Cortex of kidney (tissue), 1 donor: ENCODE results near the gene CHCHD6.

Experiments used
- DNase-seq: peaks from one replicate; lab custom pipeline; 2025; lab: John Stamatoyannopoulos, UW

The CHCHD6 gene

DNA sequence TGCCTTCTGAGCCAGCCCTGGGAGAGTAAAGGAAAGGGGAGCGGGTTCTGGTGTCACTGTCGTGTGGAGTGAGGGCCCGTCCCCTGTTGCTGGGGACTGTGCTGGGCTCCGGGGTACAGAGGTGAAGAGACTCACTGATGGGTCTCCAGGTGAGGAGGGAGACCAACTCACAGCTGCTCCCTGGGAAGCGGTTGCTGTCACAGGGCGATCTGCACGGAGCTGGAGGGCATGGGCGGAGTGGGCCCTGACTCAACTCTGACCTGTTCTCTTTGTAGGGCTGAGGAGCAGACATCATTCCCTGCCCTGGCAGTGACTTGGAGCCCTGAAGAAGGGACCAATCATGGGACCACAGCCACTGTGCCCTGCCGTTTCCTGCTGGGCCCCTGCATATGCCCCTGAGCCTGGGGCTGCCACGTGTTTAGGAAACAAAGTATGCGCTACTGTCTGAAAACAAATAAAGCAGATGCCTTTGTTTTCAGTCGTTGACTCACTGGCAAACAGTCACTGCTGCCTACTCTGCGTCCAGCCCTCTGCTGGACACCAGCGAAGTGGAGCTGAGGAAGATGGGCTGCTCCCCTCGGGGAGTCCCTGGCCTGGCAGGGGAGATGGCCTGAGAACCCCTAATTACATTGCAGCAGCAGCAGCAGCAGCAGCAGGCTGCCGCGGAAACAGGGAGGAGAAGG, 256.0 kb downstream of the CHCHD6 start:
- DNase-seq, result no peak

GRCh38 chr3:126960604-126960995, 256.6 kb downstream of the CHCHD6 start:
- DNase-seq, result no peak

DNA sequence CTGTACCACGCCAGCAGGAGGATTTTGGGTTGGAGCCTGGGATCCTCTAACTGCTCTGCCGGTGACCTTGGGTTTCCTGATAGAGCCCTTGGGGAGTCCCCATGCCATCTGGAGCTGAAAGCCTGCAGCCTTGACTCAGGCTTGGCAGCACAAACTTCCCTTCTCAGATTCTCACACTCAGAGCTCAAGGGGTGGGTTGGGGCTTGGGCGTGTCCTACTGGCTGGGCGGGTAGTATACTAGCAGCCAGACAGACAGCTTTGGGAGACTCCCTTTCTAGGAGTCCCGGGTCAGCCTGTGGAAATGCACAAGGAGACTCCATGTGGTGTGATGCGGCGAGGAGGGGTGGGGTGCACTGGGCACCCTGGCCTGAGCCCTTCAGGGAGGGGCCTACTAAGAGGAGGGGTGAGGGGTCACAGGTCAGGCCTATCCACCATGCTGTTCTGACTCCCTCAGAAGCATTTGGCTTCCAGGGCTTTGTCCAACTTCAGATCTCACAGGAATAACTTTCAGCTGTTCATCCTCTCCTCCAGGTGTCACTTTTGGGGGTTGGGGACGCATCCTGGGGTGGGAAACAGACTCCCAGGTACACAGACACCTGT, 257.3 kb downstream of the CHCHD6 start:
- no peak for DNase-seq

DNA sequence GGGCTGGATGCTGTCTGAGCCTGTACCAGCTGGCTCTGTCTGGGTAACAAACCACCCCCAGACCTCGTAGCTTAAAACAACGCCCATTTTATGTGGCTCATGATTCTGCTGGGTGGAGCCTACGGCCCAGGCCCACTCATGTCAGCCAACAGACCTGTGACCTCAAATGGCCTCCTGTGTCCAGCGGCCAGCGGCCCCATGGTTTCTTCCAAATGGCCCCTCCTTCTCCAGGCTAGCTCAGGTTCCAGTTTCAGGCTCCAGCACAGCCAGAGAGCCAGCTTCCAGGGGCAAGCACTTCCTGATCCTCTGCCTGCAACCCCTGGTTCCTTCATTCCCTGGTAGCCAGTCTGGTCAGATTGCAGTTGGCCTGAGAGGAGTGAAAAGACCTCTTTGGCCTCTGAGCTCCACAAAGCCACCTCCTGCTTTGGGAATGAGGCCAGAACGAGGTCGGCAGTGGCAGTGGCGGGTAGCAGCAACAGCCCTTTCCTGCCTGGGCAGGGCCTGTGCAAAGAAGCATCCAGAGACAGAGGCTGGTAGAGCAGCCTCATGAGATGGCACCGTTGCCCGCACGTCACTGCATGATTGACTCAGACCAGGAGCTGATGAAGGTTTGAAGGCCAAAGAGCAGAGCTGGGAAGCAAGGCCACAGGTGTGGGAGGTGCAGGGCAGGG, 257.9 kb downstream of the CHCHD6 start:
- no peak for DNase-seq

DNA sequence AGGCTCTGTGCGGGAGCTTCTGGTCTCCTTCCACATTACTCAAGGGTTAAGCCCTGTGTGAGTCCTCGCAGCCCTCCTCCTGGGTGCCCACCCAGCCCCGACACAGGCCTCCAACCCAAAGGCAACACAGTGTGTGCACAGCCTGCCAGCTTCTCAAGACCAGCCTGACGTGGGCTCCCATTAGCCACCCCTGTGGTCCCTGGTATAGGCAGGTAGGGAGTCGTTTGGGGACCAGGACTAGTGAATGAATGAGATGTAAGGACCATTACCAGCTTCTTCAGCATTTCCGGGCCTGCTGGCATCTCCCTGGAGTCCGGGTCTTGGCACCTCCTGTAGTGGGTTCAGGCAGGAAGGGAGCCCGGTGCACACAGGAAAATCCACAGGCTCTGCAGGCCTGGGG, 258.7 kb downstream of the CHCHD6 start:
- no peak for DNase-seq

DNA sequence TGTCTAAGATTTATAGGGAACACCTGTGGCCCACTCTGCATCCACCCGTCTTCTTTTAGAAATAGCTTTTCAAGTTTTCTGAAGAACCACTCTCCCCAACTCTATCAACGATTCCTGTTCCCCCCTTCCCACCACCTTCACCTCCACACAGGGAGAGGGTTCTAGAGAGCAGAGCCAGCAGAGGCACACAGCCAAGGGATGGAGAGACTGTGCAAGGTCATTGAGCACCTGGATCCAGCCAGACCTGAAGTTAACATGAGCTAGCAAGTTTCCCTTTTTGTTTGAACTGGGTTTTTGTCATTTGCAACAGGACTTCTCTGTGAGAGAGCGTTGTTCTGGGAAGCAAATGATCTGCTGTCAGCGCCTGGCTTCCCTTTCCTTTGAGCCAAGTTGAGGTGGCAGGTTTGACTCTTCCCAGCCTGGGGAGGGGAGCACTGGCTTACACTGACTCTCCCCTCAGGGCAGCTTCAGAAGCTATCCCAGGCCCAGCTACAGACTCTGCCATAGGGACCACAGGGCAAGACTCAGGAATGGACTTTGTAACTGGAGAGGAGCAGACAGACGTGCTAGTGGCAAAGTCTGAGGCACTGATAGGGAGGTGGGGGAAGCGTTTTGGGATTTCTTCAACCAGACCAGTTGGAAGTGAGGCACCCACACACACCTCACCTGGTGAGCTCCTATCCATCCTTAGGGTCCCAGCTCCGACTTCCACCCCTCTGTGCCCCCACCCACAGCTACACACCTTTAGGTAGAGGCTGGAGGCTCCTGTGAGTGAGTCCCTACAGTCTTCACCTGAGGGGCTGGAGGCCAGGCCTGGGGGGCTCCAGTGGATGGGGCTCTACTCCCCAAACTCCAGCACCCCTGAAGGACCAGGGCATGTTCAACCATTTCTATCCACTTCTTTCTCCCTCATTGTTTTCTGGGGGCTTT, 259.5 kb downstream of the CHCHD6 start:
- DNase-seq, result no peak

DNA sequence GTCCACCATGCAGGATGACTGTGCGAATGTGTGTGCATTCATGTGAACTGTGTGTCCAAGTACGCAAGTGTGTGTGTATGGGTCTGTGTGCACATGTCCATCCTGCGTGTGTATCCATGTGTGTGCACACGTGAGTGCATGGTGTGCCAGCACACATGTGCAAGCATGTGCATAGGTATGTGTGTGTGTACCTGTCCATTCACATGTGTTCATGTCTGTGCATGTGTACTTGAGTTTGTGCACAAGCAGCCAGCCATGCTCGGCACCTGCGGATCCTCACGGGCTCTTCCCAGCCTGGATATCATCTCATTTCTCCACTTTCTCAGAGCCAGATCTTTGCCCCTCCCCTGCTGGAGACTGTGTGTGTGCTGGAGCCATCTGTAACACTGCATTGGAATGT, 260.2 kb downstream of the CHCHD6 start:
- no peak for DNase-seq

DNA sequence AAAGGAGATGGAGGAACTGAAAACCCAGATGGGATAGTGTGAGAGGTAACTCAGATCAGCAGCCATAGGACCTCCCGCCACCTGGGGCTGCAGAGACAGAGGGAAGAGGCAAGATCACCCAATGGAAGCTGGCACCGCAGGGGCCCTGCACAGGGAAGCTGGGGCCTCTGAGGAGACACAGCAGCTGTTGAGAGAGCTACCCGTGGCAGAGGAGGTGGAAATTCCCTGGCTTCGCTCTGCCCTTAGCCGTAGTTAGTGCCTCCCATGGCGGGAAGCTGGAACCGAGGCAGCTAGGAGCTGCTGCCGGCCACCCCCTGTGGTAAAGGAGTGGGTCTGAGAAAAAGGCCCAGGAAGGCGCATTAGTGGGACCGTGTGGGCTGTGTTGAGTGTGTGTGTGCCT, 260.9 kb downstream of the CHCHD6 start:
- no peak for DNase-seq

GRCh38 chr3:126965526-126966080, 261.6 kb downstream of the CHCHD6 start:
- DNase-seq, result no peak

DNA sequence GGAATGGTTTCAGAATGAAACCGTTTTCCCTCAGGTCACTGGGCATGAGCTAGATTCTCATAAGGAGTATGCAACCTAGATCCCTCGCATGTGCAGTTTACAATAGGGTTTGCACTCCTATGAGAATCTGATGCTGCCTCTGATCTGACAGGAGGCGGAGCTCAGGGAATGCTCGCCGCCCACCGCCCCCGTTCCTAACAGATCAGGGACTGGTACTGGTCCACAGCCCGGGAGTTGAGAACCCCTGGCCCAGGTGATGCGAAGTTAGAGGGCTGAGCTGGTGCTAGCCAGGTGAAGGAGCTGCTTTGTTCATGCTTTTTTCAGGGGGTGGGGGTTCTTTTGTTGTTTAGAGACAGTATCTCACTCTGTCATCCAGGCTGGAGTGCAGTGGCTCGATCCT, 263.3 kb downstream of the CHCHD6 start:
- no peak for DNase-seq

GRCh38 chr3:126968391-126969390, 264.7 kb downstream of the CHCHD6 start:
- no peak for DNase-seq

GRCh38 chr3:126969586-126969985, 265.5 kb downstream of the CHCHD6 start:
- no peak for DNase-seq

DNA sequence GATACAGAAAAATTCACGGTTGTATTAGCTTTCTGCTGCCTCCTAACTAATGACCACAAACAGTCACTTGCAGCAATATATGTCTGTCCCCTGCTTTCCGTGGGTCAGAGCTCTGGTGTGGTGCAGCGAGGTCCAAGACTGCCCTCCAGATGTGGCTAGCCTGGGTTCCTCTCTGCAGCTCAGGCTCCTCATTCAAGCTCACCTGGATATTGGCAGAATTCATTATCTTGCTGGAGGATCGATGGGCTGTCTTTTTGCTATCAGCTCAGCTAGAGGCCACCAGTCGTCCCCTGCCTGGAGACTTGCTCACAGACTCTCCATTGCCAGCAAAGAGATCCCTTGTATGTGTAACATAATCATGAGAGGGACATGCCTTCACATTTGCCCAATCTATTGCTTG, 266.1 kb downstream of the CHCHD6 start:
- DNase-seq, result no peak

GRCh38 chr3:126970921-126971320, 266.9 kb downstream of the CHCHD6 start:
- DNase-seq, result no peak

GRCh38 chr3:126971891-126972351, 267.9 kb downstream of the CHCHD6 start:
- no peak for DNase-seq

DNA sequence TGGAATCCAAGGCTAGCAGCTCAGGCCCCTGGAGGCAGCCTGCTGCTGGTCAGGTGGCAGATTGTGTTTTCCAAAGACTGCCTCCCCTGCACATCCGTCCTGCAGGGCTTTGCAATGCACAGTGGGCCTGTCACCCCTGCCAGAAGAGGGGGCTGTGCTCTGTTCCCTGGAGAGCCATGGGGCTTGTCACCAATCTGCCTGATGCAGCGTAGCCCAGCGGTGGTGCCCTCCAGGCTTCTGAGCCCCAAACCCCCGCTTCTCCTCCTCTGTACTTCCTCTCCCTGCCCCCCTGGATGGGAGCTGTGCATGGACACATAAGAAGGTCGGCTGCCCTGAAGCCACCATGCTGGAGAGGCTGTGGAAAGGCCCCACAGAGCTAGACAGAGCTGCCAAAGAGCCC, 268.8 kb downstream of the CHCHD6 start:
- DNase-seq, result no peak

DNA sequence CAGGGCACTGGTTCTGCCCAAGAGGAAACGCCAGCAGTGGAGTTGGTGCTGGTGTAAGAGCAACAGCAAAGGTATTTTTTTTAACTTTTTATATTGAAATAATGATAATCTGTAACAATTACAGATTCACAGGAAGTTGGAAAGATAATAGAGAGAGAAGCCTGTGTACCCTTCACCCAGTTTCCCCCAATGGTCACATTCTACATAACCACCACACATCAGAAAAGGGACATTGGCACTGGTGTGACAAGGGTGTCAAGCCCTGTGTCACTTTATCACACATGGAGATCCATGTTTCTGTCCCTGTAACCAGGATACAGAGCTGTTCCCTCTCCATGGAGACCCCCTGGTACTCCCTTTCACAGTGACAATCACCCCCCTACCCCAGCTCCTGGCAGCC, 269.8 kb downstream of the CHCHD6 start:
- DNase-seq, result no peak

GRCh38 chr3:126974756-126975155, 270.7 kb downstream of the CHCHD6 start:
- DNase-seq, result no peak

DNA sequence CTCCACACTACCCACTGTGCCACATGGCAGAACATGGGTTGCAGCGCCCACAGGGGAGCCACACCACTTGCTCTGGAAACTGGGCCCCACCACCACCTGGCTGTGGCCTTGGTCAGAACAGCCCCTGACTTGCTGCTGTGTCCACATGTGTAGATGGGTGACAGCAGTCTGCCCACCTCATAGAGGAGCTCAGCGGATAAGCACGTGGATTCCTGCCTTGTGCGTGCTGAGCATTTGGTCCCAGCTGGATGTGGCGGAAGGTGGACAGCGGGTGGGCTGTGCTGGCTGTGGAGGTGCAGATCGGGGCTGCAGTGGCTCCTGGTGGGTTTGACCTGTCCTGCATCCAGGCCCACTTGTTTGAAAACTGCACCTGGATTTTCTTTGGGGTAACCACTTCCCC, 272.9 kb downstream of the CHCHD6 start:
- DNase-seq, result no peak

GRCh38 chr3:126977821-126978220, 273.8 kb downstream of the CHCHD6 start:
- DNase-seq, result no peak

DNA sequence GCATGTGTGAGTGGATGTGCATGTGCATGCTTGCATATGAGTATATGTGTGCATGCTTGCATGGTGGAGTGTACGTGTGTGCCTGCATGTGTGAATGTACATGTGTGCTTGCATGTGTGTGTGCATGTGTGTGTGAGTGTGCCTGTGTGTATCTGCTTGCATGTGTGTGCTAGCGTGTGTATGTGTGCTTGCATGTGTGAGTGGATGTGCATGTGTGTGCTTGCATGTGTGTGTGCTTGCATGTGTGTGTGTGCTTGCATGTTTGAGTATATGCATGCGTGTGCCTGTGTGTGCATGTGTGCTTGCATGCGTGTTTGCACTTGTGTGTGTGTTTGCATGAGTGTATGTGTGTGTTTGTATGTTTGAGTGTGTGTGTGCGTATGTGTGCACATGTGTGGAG, 274.3 kb downstream of the CHCHD6 start:
- no peak for DNase-seq
